ENCODE data around the gene CNOT3. TPM values are rescaled to one million over a fixed set of nuclear protein-coding genes. Genes with fewer than 3 reads are reported as not detected.

The CNOT3 gene
- total and polyA plus RNA-seq, 2 experiments from 2014 or later: 39.7 to 47.0 TPM

DNA sequence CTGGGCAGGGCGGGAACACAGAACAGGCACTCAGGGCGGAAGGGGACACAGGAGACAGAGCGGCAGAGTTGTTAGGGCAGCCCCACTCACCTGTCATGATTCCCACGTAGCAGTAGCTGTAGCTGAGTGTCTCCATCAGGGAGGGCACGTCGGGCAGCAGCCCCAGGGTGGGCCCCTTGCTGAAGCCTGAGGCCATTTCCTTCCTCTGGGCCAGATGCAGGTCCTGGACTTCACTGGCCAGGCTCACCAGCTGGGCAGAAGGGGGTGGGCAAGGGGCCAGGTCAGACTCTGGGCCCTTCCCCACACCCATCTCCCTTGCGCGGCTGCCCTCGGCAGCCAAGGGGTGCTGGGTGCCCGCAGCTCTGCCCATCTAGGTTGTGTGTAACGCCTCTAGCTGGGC is 45.9 kb downstream of the CNOT3 start:
- peaks cover 21% of the 10 kb centered on the region for H3K79me2 ChIP-seq (replicated peaks; ENCODE audit: insufficient read depth)
- no peaks in the 10 kb centered on the region for H3K27me3 ChIP-seq (ENCODE audit: insufficient read depth)
- H3K27ac ChIP-seq (ENCODE audit: low read depth): no peak overlapping the region
- no peak overlapping the region for H2AFZ ChIP-seq
- H3K36me3 ChIP-seq (ENCODE audit: insufficient read depth): no peaks in the 10 kb centered on the region; the same call in 1 of the 2 replicates
- Mint-ChIP-seq H3K4me3 (no peak overlapping the region), H3K36me3 (ENCODE audit: low read depth) (peaks cover 38% of the 10 kb centered on the region), H3K27me3 (ENCODE audit: insufficient read depth, low read depth, poor library complexity) (peaks cover 12% of the 10 kb centered on the region), H3K9me3 (no peaks in the 10 kb centered on the region; the same call in 2 of the 3 replicates), H3K4me1 (peaks cover 22% of the 10 kb centered on the region), H3K27ac (no peak overlapping the region)
- TF ChIP-seq, protein P1, sequence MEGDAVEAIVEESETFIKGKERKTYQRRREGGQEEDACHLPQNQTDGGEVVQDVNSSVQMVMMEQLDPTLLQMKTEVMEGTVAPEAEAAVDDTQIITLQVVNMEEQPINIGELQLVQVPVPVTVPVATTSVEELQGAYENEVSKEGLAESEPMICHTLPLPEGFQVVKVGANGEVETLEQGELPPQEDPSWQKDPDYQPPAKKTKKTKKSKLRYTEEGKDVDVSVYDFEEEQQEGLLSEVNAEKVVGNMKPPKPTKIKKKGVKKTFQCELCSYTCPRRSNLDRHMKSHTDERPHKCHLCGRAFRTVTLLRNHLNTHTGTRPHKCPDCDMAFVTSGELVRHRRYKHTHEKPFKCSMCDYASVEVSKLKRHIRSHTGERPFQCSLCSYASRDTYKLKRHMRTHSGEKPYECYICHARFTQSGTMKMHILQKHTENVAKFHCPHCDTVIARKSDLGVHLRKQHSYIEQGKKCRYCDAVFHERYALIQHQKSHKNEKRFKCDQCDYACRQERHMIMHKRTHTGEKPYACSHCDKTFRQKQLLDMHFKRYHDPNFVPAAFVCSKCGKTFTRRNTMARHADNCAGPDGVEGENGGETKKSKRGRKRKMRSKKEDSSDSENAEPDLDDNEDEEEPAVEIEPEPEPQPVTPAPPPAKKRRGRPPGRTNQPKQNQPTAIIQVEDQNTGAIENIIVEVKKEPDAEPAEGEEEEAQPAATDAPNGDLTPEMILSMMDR (conservative IDR thresholded peaks at IDR 0.05; ENCODE audit: low read depth in 2 of 2): no peak
- TF ChIP-seq ZNF462 (CRISPR knock-in tag; IDR thresholded peaks at IDR 0.05): no peak
- no peak for TF ChIP-seq EZH2 (IDR thresholded peaks at IDR 0.05; ENCODE audit: low read depth, unreplicated experiment)
- TF ChIP-seq POLR2AphosphoS5 (IDR thresholded peaks at IDR 0.05; ENCODE audit: low read depth): no peak
- no peak for TF ChIP-seq CREB1 (CRISPR knock-in tag; IDR thresholded peaks at IDR 0.05; ENCODE audit: low read depth)
- H3K9me2 ChIP-seq (ENCODE audit: insufficient read depth): no peaks in the 10 kb centered on the region
- no peak overlapping the region for H3K4me2 ChIP-seq
- peaks cover 17% of the 10 kb centered on the region for H4K20me1 ChIP-seq (replicated peaks; ENCODE audit: insufficient read depth)
- ATAC-seq (no peak), DNase-seq (ENCODE audit: low spot score) (no peak)
- H3K4me3 ChIP-seq: no peak overlapping the region
- peaks cover 7% of the 10 kb centered on the region for H3F3A ChIP-seq (replicated peaks; ENCODE audit: low read depth)
- H3K4me1 ChIP-seq (ENCODE audit: insufficient read depth): no peaks in the 10 kb centered on the region; the same call in 1 of the 2 replicates
